ENCODE results near the gene RSPO3. TPM values are rescaled to one million over a fixed set of nuclear protein-coding genes. Genes with fewer than 3 reads are reported as not detected.

The RSPO3 gene
- total RNA-seq, 1 donor from 2014 or later: 0.92 TPM

DNA sequence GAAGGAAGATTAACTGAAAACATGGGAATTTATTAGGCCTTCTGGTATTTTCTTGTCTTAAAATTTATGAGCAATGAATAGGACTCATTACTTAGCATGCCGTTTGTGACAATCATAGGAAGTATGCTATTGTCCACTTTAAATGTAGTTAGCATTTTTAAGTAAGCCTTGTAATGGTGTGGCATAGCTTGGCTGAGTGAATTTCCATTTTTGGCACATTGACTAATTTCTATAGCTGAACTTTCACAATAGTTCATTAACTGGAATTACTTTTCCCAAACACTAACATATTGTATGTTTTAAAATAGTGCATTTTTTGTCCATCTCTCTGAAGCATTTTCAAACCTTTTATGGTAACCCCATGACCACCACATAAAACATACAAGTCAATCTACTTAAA is 15.7 kb downstream of the RSPO3 start:
- intact Hi-C loops (cut with DNase I): no loop called here
- no peak for DNase-seq (ENCODE audit: missing footprints)
- no peak for ATAC-seq

DNA sequence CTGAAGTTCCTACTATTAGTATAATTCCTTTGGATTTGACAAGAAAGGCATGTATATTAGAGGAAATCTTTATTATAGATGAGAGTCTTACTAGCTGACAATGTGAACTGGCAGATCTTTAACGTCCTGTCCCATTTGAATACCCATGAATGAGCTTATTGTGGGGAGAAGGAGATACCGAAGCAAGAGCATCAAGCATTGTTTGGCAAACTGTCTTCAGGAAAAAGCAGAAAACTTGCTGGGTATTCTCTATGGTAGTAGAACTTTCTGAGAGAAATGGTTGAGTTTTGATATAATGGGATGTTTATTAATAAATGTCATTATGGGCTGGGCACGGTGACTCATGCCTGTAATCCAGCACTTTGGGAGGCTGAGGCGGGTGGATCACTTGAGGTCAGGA is 18.3 kb downstream of the RSPO3 start:
- no peak for DNase-seq (ENCODE audit: missing footprints)
- intact Hi-C loops (cut with DNase I): no loop called here
- ATAC-seq: no peak

DNA sequence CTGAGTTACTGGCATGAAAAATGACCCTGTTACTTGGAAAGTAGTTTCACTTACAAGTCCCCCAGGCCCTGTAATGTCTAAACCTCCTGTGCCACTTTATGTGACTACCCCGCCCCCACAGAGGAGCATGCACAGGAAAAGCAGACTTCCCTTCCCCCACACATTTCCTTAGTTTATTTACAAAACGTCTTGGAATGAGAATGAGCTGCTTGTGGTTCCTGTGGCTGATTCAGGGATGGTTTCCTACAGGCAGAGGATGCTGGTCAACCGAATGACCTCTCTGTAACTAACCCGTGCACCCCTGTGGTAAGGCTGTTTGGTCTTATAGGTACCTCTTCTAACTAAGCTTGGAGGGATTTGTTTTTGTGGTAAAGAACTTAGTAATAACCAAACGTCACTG is 28.5 kb downstream of the RSPO3 start:
- DNase-seq (ENCODE audit: missing footprints) (no peak), ATAC-seq (no peak)
- intact Hi-C loops (cut with DNase I): no loop called here

DNA sequence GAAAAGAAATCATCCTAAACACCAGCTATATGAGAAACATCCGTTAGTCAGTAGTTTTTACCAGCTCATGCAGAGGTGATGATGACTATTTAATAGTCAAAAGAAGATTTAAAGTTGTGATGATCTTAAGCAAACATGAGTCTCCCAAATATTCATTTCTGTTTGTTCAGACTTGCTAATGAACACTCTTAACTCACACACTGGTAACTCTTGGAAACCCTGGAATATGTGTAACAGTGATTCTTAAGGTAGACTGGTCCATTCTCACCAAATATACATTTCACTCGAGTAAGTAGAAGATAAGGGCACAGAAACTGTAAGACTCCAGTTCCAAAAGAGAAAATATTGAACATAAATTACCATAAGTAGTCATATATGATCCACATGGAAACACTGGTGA is 29.1 kb downstream of the RSPO3 start:
- ATAC-seq: no peak
- intact Hi-C loops (cut with DNase I): no loop called here
- DNase-seq (ENCODE audit: missing footprints): no peak

DNA sequence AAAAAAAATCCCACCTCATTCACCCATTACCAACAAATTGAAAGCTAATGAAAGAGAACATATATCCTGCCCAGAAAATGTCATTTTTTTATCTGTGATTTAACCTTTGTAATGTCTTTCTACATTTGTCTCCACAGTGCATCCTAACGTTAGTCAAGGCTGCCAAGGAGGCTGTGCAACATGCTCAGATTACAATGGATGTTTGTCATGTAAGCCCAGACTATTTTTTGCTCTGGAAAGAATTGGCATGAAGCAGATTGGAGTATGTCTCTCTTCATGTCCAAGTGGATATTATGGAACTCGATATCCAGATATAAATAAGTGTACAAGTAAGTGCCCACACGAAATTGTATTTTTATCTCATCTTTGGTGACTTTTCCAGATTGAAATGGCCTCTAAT is 30.0 kb downstream of the RSPO3 start:
- intact Hi-C loops (cut with DNase I): no loop called here
- ATAC-seq: peak; percentile 79
- no peak for DNase-seq (ENCODE audit: missing footprints)

DNA sequence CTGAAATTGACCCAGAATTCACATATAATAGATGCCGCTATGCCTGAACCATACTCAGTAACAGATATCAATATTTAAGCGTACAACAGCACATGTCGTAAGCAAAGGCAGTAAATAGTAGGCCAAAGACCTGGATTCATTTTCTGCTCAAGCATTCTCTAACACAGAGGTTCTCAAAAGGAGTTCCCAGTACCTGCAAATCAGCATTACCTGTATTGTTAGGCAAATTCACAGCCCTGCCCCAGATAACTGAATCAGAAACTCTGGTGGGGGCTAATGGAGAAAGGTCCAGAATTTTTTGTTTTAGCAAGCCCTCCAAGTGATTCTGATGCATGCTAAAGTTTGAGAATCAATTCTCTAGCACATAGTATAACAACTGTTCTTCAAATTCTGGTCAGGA is 36.0 kb downstream of the RSPO3 start:
- intact Hi-C loops (cut with DNase I): no loop called here
- no peak for ATAC-seq
- DNase-seq (ENCODE audit: missing footprints): no peak

DNA sequence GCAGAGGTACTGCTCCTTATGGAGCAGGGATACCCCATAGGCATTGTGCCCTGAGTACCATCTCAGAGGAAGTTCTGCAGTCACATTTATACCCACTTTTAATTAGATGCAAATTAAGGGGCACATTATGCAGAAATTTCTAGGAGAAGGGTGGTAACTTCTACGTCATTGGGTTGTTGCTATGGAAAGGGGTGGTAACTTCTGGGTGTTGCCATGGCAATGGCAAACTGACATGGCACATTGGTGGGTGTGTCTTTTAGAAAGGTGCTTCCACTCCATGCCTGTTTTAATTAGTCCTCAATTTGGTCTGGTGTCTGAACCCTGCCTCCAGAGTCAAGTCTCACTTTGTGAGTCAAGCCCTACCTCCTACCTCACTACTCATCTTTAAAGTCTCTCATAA is 42.0 kb downstream of the RSPO3 start:
- no peak for ATAC-seq
- intact Hi-C loops (cut with DNase I): no loop called here
- no peak for DNase-seq (ENCODE audit: missing footprints)

DNA sequence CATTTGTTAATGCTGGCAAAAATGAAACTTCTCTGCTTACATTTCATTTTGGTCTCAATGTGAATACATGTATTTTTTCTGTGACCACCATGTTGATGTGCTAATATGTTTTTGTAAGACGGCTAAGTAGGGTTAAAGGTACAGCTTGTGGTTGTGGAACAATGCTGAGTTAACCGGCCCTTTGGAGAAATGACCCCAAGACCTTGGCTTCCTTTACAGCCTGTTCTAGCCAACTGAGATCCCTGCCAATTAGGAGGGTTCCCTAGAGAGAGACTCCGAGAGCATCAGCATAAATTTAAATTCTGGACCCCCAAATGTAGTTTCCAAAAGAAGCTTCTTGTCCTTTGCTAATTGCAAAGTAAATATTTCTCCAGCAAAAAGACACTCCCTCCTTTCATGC is 44.4 kb downstream of the RSPO3 start:
- ATAC-seq (no peak), DNase-seq (ENCODE audit: missing footprints) (no peak)
- intact Hi-C loops (cut with DNase I): no loop called here

DNA sequence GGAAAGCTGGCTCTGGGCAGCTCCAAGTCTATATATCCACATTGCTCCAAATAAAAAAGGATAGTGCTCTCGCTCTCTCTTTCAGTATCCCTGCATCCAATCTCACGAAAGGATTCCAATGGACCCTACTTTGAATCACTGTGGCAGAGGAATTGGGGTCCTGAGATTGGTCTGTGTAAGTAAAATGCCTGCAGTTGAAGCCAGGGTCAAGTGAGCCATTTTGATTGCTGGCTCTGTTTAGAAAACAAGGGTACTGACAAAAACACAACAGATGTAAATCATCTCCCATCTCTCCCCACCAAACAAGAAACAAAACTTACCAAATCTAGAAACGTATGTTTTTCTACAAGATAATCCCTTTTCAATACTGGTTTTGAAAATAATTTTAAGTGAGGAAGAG is 45.6 kb downstream of the RSPO3 start:
- intact Hi-C loops (cut with DNase I): no loop called here
- ATAC-seq: no peak

DNA sequence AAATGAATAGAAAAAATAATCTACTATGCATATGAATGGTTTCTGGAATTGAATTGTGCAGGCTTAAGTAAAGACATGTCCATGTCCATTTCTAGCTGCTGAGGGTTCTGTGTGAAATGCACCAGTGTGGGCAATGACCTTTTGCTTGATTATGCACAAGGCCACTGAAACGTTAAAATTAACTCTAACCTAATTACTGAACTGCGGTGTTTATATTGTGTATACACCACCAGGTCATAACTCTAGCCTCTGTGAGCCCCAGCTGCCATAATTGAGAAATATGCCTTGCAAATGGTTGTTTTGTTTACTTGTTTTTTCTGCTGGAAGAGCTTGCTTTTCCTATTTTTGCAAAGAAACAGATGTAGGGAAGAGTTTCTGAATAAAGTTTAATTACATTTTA is 46.1 kb downstream of the RSPO3 start:
- DNase-seq (ENCODE audit: missing footprints) (no peak), ATAC-seq (no peak)
- intact Hi-C loops (cut with DNase I): no loop called here

More for the DNA sequence above, 45.6 kb downstream of the RSPO3 start:
- DNase-seq (ENCODE audit: missing footprints): no peak

DNA sequence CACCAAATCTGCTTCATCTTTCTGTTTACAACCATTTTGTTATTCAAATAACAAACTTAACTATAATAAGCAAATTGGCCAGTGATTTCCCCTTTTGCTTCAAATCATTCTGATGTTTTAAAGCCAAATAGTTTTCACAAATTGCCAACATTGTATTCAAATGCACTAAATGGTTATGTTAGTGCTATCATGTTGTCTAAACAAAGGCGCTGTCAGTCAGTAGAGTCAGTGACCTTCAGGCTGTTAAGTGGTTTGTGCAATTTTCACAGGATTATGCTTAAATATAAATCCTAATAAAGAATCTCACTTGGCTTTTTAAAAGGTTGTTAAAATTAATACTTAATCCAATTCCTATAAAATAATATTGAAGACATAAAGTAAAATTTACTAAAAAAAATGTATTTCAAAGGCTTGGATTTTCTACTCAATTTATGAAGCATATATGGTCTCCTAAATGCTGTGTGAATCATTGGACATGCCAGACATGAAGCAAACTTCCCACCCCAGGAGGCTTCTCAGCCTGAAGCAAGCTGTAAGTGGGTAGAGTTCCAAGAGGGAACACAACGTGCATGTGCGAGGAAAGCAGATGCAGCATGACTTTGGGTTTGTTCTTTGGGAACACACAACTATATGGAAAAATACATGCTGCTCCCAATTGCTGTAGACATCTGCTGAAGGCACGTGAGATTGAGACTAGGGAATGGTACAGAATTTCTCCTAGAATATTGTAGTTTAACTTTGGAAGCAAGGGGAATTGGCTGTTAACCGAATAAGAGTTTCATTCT is 54.9 kb downstream of the RSPO3 start:
- ATAC-seq (no peak), DNase-seq (ENCODE audit: missing footprints) (no peak)
- intact Hi-C loops (cut with DNase I): no loop called here

DNA sequence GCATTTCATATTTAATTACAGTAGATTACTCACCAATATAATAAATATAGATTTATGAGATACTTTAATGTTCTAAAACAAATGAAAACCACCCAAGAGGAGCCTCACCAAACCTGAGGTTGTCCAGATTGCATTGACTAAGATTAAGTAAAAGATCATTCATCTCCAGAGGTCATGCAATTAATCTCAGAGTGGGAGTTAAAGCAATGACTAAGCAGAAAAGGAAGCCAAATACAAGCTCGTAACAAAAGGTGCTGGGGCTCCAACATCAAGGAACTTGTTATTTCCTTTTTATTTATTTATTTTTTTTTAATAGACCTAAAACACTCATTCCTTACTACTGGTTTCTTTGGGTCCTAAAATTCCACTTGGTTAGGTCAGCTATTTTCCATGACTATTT is 57.7 kb downstream of the RSPO3 start:
- intact Hi-C loops (cut with DNase I): no loop called here
- ATAC-seq: no peak
- DNase-seq (ENCODE audit: missing footprints): no peak

DNA sequence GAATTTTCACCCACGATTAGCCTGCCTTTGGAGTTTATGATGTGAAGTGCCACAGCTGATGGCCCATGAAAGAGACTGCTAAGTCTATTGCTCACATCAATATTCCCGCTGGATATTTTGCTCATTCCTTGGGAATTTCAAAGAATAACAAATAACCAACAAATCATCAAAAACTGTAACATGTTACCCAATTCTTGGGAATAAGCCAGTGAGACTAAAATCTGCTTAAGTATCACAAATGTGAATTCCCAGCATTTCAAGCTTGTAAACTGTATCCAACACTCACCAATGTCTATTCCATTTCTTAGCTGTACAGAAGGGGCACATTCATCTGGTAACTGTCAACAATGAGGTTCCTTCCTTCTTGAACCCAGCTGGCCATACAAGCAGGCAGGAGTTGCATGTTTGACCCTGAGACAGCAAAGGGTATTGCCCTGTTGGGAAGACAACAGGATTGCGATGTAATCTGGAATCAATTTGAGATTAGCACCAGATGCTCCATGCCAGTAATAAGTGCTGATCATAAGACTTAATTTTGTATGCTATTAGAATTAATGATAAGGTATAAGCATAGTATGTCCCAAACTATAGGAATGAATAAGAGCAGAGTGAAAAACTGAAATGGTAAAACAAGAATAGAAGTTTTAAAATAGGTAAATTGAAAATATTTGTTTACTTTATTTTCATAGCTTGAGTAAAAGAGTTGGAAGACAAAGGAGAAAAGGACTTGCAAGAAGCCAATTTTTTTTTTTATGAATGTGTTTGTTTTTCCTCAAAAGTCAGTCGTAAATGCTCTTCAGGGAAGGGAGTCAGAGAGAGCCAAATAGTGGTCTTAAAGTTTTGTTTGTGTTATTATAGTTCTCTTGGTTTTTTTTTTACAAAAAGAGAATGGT is 58.8 kb downstream of the RSPO3 start:
- intact Hi-C loops (cut with DNase I): no loop called here

DNA sequence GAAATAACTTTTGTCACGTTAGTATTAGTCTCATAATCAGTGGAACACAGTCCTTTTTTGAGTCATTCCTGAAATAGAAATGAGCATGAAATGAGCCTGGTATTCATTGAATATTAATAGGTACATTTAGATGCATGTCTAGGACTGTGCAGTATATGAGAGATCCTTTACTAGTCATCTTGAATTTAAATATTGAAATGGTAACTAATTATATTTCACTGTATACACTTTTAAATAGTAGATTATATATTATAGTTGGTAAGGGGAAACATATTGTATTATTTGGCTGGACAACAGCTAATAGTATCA is 59.4 kb downstream of the RSPO3 start:
- ATAC-seq (no peak), DNase-seq (ENCODE audit: missing footprints) (no peak)
- intact Hi-C loops (cut with DNase I): no loop called here

More for the DNA sequence above, 58.8 kb downstream of the RSPO3 start:
- ATAC-seq (peak; percentile 57), DNase-seq (ENCODE audit: missing footprints) (no peak)

DNA sequence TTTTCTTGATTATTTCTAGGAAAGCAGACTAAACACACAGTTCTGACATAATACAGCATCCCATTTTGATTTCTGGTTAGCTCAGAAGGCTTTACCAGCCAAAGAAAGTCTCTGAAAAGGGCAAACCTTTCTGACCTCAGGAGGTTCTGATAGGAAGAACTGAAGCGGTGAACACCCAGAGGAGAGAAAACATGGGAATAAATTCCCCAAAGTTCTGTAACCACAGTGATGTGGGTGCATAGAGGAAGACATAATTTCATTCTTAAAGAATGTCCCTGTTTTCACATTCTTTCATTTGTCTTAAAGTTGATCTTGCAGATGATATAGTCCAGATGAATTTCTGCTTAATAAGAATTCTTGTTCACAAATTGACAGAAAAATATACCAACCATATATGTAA is 60.3 kb downstream of the RSPO3 start:
- ATAC-seq (no peak), DNase-seq (ENCODE audit: missing footprints) (no peak)
- intact Hi-C loops (cut with DNase I): no loop called here

DNA sequence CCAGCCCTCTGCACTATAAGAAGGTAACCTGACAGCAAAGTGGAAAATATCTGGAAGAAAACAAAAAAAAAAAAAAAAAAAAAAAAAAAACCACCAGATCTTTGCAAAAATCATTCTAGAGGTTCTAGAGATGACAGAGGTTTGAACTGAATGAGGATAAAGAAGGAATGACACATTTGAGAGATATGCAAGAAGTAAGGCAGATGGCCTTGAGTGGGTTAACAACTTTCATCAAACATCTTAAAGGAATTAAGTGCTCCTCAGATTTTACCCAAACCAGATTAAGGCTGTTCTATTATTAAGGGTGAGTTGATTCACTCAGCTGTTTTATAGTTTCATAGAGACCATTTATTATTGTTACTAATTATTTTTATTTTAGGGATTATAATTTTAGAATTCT is 62.0 kb downstream of the RSPO3 start:
- ATAC-seq (no peak), DNase-seq (ENCODE audit: missing footprints) (no peak)
- intact Hi-C loops (cut with DNase I): no loop called here

DNA sequence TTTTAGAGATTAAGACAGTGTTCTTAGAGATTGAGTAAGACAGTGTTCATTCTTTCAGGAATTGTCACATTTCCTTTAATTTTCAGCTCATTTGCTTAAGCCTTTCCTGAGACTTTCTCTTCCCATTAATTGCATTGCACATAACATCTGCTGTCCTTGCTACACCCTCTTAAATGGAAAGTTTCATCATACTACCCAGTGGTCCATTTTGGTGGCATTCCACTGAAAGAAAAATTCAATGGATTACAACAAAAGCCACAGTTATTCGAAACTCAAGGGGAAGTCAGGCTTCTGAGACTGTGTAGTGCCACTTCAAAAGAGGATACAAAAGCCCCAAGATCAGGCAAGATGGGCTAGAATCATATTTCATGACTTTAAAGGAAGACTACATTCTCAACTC is 64.0 kb downstream of the RSPO3 start:
- intact Hi-C loops (cut with DNase I): no loop called here
- DNase-seq (ENCODE audit: missing footprints) (no peak), ATAC-seq (no peak)

DNA sequence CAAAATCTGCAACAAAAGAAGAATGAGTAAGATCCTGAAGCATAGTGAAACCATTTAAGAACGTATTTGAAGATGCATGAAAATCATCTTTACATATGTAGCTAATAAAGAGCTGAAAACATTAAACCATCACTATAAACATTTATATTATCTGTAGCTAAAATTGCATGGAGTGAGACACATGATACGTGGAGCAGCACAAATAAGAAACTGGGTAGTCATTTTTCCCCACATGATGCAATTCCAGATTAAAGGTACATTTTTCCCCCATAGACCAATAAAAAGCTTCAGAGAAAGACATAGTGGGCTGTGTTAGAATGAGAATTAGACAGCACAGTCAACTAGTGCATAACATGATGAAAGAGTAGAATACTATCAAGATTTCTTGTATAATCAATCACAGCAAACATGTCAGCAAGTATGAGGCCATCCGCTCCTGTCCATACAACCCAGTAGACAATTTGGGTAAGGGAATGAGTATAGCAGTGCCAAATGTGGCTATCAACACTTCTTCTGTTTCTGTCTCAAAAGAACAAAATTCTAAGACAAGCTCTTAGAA is 67.0 kb downstream of the RSPO3 start:
- no peak for ATAC-seq

DNA sequence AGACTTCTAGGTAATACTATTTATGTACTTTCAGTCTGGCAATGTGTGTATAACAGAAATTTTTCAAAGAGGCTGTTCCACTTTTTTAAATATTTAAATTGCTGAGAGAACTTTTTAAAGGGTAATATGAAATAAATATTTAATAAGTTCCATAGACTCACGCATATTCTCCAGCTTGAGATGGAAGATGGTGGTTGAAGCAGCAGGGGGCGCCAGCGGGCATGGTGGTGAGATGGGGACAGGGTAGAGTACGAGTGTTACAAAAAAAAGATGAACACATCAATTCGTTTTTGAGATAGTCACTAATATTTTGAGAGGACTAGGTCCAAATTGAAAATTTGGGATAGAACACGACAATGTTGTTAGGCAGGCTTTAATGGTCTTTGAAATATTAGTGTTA is 68.4 kb downstream of the RSPO3 start:
- DNase-seq (ENCODE audit: missing footprints) (peak; percentile 92), ATAC-seq (no peak)
- intact Hi-C loops (cut with DNase I): loop anchor here (5.0 kb wide), 1 partner anchor 80 kb away; the partner anchor contains the start of gene RNF146

More for the DNA sequence above, 67.0 kb downstream of the RSPO3 start:
- DNase-seq (ENCODE audit: missing footprints): no peak
- intact Hi-C loops (cut with DNase I): loop anchor here (5.0 kb wide), 1 partner anchor 82 kb away; the partner anchor contains the start of gene RNF146

DNA sequence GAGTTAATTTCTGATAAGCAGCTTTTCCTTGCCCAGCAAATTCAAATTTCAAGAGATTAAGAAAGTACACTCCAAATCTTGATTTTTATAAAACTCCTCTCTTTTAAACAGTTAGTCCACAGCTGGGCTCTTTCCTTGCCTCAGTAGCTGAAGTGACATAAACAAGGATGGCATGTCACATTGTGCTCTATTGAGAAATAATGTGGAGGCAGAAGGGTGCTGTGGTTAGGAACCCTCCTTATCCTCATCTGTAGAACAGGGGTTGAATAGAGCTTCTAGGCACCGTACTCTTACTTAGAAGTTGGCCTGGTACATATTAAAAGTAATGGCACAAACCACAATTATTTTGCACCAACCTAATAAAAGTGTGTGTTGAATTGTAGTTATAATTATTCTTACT is 70.3 kb downstream of the RSPO3 start:
- ATAC-seq (no peak), DNase-seq (ENCODE audit: missing footprints) (no peak)
- intact Hi-C loops (cut with DNase I): loop anchor here (5.0 kb wide), 1 partner anchor 79 kb away; the partner anchor contains the start of gene RNF146

Measured in Right ventricle myocardium inferior (tissue), 1 donor.